GM18909 (cell line): ENCODE measurements around the gene SMC6.

Experiments used
- ATAC-seq: cut with Tn5 transposase; IDR thresholded peaks from one replicate; pipeline ENCODE4 v1.9.1; 2021; ENCODE audit warnings: mild to moderate bottlenecking; ENCODE audit not compliant: unreplicated experiment, poor library complexity

The SMC6 gene

DNA sequence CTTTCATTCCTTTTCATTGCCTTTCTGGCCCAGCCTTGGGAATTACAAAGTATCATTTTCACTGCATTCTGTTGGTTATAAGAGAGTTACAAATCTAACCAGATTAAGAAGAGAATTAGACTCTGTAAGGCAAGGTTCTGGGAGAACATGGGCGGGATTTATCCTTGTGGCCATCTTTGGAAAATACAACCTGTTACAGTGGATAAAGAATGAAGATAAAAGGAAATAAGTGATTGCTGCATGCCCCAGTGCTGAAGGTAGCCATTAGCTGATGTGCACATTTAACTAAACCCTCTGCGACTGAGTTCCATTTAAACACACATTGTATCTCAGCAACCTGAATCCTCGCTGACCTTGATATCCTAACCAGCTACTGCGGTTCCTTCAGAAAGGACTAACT, 93.4 kb downstream of the SMC6 start:
- no peak for ATAC-seq

DNA sequence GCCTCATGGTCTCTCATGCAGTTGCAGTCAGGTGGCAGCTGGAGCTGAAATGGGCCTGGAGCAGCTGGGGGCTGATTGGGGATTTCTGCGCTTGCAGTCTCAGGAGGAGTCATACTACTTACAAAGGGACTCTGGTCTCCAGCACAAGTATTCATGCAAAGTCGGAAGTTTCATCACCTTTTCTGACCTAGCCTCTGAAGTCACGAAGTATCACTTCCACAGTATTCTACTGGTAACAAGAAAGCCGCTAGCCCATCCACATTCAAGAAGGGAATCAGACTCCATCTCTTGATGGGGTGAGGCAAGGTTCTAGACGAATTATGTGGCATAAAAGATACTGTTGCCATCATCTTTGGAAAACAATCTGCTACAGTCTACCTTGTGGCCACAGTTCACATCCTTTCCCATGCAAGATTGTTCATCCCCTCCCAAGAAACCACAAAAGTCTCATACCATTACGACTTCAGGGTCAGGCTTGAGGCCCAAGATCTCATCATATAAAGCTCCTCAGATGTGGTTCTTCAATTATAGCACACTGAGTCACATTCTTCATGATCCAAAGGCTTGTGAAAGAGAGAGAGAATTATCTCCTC, 95.3 kb downstream of the SMC6 start:
- ATAC-seq = peak; percentile 60

DNA sequence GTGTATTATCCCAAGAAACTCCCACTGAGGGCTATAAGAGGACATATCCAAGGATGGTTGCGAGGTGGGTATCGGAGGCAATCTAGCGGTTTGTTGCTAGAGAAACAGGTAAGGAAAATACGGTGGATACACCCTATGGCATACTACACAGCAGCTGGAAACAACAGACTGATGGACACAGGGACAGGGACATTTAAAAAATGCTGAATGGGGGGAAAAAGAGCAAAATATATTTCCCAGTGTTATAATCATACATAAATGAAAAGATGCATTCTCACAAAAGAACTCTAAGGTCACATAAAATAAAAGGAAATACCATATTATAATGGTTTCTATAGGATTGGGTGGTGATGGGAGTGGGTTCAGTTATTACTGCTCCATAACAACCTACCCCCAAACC, 95.9 kb downstream of the SMC6 start:
- no peak for ATAC-seq

DNA sequence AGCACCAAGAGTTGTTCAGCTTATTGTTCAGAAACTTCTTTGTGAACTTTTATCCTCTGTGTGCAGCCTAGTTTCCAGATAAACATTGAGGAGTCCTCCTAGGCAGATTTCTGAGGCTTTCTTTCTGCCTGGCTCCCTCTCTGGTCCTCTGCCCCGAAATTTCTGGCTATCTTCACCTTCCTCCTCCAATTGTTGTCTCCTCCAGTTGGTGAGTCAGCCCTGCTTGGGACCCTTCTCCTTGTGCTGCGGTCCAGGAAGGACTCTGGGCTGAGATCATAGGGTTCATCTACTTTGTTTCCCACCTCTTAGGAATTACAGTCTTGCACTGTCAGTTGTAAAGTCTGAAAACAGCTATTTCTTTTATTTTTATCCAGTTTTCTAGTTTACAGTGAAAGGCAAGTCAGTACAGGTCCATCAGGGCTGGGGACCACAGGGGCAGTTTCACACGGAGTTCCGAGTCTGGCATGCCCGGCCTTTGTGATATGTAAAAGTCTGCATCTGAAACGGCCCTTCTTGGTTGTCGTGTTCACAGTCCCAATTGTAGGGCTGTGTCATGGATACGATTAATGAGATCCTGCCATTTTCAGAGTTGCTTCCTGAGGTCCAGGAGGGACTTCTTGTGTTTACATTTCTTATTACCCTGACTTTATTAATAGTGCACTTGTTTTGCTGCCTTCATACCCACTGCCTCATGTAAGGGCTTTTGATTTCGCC, 100.8 kb downstream of the SMC6 start:
- ATAC-seq = no peak

DNA sequence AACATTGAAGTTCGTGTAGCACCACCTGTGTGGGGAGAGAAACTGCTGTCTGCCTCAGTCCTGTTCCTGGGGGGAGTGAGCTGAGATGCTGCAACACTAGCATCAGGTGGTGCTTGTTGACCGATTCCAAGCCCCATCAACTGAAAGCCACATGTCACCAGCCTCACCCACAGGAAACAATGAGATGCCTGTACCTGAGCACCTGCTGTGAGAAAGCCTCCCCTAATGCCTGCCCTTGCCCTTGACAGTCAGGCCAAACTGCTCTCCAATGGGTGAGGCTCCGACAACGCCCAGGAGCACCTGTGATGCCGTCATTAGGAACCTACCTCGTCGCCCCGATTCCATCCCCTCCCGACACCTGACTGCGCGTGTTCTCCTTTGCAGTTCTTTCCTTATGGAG, 104.6 kb downstream of the SMC6 start:
- ATAC-seq = no peak

DNA sequence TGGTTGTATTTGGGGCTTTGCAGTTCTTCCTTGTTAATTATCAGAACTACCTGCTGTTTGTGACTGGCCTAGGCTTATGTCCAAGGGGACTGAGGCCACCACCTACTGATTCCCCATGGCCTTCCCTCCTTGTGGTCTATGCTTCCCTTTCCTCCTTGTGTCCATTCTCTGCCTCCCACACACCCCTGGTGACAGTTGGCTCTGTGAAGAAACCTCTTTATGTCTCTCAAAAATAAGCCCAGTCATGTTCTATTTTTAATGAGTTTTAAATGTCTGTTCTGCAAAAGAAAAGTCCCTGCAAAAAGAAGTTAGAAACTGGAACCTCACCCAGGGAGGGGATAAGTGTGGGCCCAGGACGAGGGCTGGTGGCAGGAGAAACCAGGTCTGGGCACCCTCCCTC, 105.0 kb downstream of the SMC6 start:
- no peak for ATAC-seq

DNA sequence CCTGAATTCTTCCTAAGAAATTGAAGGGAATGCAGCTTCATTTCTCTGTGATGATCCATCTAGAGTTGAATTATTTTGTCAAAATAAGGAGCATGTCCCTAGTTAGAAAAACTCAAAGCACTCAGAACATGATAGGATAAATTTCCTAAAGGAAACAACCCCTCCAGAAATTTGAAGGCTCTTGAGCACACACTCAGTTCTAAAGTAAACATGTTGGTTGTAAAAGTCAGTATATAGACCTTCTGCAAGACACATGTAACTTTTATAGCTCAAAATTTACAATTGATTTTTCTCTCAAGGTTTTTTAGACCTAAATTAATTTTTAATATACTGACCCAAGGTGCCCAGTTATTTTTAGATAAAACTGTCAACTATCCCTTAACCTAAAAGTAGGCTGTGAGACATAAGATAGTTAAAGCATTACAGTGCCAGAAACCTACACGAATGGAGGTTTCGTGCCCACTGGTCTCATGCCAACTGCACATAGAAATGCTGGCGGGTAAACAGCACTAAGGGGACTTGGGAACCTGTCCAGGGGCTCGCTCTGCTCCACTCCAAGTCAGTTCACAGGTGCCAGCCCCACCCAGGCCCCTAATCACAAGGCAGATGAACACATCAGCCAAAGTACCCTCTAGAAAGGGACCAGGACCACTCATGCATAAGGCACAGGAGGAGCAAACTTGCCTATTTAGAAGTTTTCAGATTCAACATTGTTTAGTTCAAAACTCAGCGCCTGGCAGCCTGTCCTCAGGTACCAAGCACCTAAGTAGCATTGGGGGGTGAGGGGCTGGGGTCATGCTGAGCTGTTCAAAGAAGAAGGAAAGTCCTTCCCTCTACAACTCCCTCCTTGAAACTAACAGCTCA, 106.5 kb downstream of the SMC6 start:
- no peak for ATAC-seq

DNA sequence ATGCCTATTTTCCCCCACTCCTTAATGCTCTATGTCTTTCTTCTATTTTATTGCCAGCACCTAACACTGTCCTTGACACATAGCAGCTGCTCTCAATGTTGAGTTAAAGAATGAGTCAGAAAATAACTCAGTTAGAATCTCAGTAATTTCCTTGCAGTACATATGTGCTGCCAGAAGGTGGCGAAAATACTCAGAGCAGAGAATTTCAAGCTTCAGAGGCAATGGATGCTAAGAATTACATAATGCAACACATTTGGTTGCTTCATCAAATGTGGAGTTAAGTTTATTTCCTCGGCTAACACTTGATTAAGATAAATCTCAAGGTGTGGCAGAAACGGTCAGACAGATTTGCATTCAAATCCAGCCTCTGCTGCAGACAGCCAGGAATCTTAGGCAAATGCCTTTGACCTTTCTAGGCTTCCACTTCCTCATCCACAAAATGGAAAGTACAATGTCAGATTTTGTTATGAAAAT, 107.5 kb downstream of the SMC6 start:
- ATAC-seq = peak; percentile 82

DNA sequence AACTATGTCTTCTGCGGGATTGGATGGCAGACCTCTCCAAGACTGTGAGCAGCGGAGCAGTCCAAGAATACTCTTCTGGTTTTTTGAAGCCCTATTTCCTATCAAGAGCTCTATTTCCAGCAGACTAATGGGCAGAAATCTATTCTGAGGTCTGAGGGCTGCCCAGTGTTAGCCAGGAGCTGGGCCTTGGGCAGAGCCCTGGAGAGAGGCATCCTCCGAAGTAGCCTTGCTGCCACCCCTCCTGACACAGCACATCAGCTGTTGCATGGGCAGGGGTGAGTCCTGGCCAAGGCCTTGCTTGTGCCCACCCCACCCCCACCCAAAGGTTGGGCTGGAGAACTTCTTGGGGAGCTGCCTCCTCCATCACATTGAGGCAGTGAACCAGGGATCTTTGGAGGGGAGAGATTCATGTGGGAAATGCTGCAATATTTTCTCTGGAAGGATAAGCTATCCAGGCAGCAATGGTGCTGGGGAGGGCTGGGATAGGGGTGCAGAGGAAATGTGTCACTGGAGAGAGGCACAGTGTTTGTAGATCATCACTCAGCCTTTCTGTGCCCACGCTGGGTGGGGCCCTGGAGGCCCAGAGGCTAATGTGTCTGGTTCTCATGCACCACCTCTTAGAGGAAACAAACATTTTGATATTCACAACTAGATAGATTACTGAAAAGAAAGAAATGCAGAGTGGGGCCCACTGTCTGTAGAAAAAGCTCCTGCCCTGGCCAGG, 108.5 kb downstream of the SMC6 start:
- no peak for ATAC-seq

DNA sequence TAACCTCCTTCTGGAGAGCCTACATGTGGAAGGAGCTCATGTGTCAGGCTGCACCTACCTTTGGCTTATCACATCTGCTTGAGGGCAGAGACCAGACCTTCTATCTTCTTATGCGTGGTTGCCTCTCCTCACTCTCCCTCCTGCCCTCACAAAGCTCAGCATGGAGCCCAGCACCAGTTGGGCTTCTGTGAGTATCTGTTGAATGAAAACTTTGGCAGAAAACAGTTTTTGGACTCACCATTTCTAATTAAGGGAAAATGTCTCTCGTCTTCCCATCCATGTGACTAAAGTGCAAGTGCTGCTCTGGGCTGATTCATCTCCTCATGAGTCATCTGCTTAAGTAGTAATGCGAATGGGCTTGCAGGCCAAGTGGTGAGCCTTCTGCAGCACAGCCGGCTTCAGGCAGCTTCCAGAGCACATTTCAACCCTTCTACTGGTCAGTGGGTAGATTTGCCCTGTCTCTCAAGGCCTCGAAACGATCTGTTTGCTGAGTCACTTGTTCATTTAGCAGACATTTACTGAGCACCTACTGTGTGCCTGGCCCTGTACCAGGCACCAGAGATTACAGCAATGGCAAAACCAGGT, 110.5 kb downstream of the SMC6 start:
- ATAC-seq = no peak

DNA sequence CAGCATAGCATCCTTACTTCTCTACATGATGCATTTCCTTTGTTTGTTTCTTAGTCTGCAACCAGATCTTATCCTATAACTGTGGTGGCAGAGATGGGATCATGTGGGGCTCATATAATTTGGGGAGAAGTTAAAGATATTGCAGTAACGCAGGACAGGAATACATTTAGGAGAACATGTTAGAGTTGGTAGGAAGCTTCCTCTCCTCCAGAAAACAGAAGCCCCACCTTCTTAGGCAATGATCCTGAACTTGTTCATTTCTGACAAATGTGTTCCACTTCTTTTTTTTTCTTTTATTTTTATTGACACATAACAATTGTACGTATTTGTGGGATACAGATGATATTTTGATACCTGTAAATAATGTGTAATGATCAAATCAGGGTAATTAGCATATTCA, 113.2 kb downstream of the SMC6 start:
- ATAC-seq = no peak

DNA sequence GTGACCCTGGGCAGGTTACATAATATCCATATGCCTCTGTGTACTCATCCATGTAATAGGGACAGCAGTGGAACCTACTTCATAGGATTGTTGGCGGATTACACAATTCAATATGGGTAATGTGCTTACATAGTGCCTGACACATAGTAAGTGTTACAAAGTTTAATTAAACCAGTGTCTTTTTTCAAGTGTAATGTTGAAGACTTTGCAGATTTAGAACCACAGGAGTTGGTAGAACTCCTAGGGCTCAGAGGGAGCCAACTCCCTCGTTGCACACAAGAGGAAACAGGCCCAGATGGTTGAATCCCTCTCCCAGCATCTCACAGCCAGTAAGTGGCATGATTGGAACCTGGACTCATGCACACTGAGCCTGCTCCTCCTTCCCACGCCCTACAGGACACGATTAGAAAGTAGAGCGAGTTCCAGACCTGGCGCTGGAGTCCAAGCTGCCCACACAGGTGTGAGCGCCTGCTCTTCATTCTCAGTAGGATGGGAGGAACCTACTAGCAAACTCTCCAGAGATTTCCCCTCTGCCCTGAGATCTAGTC, 115.3 kb downstream of the SMC6 start:
- no peak for ATAC-seq

DNA sequence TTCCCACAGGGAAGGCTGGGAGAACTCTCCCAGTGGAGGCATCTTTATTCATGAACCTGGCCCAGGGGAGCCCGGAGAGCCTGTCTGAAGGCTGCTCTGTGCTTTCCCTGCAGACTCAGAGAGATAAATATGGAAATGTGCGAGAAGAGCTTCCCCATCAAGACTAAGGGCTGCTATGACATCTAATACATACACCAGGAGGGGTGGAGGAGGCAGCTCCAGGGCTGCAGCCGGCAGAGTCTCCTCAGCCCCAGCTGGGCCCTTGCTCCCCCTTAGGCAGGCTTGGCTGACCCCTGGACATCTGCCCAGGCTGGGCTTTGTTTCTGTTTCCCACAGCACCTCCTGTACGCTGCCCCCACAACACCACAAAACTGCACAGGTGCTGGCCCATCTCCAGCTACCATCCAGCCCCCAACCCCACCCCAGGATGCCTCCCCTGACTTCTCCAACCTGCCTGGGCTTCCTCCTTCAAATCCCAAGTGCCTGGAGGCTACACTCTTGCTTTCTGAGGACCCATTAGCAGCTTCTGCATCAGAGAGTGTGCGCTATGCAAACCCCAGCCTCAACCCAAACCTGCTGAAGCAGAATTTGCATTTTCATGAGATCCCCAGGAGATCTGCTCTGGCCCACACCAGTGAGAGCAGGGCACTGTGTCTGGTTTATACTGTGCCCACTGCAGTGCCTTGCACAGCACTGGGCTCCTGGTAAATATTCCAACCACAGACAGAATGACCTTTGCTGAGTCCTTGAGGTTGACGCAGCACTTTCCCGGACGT, 116.3 kb downstream of the SMC6 start:
- ATAC-seq = no peak

DNA sequence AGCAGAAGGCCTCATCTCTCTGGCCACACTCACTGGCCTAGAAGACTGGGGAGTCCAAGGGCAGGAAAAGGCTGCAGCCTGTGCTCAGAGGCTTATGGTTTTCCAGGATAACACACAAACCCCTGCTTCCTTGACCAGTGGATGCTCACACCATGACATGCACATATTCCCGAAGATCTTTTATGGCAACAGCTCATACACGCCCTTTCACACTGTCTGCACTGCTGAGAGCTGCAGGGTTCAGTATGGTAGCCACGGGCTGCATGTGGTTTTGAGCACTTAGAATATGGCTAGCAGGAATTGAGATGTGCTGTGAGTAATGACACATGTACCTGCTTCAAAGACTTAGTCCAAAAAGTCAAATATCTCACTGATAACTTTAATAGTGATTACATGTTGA, 117.4 kb downstream of the SMC6 start:
- ATAC-seq = no peak

DNA sequence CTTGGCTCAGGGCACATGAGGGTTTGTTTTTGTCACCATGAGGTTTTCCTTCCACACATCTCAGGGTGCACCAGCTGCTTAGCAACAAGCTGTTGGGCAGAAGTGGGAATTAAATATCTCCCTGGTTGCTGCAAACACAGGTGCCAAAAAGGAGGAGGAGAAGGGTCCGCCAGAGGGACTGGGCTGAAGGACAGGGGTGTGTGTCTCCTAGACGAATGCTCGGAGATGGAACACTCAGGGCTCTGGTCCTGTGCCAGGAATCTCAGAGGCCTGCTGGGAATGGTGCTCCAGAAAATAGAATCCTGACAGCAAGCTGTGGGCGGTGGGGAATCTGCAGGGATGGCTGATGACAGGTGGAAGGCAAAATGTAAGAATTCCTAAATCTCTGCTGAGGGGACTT, 118.6 kb downstream of the SMC6 start:
- no peak for ATAC-seq

DNA sequence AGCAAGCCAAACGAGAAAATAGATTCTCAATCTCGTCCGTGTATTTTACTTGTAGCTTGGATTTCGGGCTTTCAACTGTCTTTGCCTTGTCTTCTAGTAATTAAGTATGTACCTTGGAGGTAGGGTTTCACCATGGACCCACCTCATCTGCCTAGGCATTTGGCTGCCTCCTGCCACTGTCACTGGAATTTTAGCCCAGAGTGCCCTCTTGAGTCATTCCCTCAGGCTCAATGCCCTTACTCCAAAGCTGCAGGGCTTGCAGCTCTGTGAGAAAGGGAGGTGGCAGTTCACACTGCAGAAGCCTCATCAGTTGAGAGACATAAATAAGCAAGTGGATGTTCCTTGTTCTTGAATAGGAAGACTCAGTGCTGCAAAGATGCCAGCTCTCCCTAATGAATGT, 123.5 kb downstream of the SMC6 start:
- no peak for ATAC-seq

DNA sequence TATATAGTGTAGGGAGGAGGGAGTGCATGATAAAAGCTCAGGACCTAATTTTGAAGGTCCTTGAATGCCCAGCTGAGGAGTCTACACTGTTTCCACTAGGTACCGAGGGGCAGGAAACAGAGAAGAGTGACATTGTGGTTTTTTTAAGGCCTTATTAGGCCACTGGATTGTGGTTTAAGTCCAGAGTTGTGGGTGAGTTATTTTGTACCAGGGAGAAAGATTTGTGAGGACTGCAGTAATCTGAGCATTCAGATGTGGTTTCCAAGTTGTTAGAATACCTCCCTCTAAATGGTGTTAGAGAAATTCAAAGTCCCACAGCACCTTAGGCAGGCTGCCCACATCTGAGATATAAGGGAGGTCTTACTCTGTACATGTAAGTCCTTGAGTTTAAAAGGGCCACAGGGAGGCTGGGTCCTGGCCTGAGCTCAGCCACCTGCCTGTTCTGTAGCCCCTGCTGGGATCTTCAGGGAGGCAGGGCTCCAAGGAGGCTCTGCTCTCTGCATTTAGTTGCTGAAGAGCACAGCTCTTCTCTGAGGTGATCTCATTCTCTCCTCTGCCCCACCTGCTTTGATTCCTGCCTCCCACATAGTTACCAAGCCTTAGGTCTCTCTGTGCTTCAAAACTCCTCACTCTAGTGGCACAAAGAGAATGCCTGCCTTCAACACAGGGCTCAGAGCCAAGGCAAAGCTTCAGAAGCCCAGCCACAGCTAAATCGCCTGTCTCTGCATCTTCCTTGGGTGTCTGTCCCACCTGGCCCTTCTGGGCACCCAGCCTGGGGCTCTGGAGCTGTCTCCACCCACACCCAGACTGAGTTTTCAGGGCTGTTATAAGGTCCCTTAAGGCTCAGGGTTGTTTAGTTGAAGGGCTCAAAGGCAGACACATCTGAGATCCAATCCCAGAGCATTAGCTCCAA, 125.0 kb downstream of the SMC6 start:
- ATAC-seq = peak; percentile 57

DNA sequence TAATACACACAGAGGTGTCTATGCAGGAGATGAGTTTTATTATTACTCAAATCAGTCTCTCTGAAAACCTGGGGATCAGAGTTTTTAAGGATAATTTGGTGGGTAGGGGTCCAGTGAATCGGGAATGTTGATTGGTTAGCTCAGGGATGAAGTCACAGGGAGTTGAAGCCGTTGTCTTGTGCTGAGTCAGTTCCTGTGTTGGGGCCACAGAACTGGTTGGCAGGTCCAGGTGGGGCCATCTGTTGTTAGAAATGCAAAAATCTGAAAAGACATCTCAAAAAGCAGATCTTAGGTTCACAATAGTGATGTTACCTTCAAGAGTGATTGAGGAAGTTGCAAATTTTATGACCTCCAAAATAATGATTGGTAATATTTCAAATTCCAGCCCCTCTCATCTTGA, 126.2 kb downstream of the SMC6 start:
- ATAC-seq = no peak
